HG03159 (cell line): Measurements from ENCODE around the gene ERN2.

Experiments used
- ATAC-seq: cut with Tn5 transposase; IDR thresholded peaks from one replicate; pipeline ENCODE4 v1.9.1; 2021; ENCODE audit warnings: mild to moderate bottlenecking, moderate library complexity; ENCODE audit not compliant: unreplicated experiment

ERN2 gene

DNA sequence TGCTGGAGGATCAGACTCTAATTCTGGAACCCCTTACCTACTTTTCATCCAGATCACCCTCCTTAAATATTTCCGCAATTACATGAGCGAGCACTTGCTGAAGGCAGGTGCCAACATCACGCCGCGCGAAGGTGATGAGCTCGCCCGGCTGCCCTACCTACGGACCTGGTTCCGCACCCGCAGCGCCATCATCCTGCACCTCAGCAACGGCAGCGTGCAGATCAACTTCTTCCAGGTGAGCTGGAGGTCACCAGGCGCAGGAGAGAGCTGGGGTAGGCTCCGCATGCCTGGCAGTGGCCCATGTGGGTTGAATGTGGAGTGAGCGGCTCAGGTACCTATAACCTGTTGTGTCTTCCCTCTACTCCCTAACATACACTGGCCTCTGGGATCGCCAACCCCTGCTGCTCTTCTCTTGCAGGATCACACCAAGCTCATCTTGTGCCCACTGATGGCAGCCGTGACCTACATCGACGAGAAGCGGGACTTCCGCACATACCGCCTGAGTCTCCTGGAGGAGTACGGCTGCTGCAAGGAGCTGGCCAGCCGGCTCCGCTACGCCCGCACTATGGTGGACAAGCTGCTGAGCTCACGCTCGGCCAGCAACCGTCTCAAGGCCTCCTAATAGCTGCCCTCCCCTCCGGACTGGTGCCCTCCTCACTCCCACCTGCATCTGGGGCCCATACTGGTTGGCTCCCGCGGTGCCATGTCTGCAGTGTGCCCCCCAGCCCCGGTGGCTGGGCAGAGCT is 23.4 kb downstream of the ERN2 start:
- no peak for ATAC-seq

DNA sequence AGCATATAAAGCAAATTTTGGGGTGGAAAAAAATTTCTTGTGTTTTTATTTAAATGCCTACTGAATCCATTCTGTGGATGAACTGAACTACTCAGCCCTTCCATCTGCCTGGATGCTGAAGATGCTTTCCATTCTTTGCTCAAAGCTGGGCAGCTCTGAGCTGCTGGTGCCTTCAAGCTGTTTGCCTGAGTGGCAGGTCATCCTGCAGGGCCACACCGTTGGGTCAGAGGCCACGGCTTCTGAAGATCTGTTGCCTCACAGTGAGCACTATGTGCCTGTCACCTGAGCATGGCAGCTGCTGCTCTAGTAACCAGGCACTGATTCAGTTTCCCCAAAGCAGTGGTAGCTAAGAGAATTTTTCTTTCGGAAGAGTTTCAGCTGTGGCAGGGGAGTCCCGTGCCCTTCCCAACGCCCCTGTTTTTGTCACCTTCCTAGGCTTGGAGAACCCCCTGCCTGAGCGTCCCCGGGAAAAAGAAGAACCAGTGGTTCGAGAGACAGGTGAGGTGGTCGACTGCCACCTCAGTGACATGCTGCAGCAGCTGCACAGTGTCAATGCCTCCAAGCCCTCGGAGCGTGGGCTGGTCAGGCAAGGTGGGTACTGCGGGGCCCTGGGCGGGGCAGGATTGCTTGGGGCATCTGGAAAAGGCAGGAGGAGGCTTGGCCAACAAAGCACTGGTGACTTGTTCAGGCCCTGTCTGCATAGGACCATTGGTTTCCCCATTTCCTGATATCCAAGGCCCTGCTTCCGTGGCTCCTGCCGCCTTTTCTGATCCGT is 25.8 kb downstream of the ERN2 start:
- ATAC-seq = no peak

DNA sequence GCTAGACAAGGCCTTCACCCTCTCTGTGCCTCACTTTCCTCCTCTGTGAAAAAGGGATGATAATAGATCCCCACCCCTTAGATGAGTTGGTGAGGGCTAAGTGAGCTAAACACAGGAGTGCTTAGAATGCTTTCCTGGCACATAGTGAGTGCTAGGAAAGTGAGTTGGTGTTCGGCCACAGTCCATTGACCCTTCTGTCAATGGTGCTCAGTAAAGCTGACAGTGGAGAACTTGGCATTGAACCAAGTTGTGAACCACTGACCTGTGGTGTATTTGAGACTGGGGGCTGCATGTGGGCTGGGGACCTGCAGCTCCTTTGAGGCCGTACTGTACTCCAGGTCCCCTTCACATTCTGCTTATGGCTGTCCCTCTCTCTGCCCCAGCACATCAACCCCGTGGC is 29.5 kb downstream of the ERN2 start:
- ATAC-seq = no peak

DNA sequence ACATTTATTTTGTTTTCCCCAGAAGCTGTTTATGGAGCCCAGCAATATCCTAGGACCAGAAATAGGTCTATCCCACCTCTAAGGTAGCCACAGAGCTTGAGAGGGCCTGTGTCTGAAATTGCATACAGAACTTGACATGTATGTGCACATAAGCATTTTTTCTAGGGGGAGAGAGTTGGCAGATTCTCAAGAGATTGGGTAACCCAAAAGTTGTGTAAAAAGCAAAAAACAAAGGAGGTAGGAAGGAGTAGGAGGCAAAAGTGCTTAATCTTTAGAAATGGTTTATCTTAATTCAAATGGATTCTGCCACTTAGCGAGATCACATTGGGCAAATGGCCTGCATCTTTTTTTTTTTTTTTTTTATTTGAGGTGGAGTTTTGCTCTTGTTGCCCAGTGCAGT is 30.8 kb downstream of the ERN2 start:
- no peak for ATAC-seq

DNA sequence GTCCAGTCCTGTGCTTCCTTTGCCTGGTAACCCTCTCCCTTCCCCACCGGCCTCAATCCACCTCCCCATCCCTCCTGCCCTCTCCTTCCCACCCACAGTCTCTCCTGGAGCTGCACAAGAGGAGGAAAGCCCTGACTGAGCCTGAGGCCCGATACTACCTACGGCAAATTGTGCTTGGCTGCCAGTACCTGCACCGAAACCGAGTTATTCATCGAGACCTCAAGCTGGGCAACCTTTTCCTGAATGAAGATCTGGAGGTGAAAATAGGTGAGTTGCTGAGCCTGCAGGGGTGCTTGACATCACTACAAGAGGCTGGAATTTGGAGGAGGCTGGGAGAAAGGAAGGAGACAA is 33.1 kb downstream of the ERN2 start:
- ATAC-seq = no peak

DNA sequence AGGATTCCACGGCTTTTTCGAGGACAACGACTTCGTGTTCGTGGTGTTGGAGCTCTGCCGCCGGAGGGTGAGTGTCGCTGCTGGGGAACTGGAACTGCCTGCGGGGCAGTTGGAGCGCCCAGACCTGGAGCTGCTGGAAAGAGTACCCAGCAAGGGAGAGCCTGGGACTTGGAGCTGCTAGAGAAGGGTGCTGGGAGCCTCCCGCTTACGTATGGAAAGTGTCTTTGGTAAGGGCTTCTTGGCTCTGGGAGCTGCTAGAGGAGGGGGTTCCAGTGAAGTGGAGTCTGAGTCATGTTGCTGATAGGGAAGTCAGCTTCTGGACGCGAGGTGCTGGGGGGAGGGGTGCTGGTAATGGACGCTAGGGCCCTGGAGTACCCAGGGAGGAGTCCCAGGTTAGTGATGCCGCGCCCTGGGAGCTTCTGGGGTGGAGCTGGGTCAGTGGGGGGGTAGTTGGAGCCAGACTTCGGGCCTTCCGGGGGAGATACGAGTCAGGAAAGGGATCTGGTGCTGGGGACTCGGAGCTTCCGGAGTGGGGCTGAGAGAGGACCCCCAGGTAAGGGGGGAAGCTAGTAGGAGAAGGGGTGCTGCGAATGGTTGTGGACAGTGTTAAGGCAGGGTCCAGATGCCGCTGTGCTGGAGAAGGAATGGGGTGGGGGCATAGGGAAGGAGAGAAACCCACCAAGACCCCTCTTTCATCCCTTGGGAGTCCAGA is 33.6 kb downstream of the ERN2 start:
- ATAC-seq = peak; percentile 27

DNA sequence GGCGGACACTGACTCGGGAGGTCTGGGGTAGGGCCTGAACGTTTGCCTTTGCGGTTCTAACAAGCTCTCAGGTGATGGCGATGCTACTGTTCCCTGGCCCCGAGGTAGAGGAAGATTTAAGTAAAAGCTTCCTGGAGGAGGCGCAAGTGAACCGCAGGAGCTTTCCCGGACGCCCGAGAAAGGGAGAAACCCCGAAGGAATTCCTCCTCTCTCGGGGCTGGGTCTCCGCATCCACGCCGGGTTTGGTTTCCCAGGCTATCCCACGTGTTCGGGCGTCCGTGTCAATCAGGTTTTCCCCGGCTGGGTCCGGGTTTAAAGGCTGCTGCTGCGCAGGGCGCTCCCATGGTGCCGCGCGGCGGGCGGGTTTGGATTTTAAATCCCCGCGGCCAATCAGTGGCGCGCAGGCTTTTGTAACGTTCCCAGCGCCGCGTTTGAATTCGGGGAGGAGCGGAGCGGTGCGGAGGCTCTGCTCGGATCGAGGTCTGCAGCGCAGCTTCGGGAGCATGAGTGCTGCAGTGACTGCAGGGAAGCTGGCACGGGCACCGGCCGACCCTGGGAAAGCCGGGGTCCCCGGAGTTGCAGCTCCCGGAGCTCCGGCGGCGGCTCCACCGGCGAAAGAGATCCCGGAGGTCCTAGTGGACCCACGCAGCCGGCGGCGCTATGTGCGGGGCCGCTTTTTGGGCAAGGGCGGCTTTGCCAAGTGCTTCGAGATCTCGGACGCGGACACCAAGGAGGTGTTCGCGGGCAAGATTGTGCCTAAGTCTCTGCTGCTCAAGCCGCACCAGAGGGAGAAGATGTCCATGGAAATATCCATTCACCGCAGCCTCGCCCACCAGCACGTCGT is 34.4 kb downstream of the ERN2 start, which contains the start of gene PLK1:
Gene PLK1, plus strand, starts transcription at position 460 of the 844 bp plus-strand sequence. Its CDS starts 44 bp downstream, at position 504.
- ATAC-seq = peak; percentile 76

DNA sequence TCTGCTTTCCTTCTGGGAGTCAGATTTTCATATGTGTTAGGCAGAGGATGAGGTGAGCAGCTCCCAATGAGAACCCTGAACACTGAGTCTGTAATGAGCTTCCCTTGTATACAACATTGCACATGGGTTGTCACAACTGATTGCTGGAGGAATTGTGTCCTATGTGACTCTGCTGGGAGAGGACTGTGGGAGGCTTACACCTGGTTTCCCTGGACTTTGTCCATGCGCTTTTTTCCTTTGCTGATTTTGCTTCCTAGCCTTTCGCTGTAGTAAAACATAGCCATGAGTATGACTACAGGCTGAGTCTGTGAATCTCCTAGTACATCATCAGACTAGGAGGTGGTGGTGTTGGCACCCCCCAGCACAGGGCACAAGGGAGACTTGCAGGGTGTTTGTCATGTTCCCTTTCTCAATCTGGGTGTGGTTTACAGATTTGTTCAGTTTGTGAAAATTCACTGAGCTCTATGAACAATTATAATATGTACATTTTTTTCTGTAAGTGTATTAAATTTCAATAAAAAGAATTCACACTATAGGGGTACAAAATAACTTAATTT is 36.0 kb downstream of the ERN2 start:
- ATAC-seq = no peak

DNA sequence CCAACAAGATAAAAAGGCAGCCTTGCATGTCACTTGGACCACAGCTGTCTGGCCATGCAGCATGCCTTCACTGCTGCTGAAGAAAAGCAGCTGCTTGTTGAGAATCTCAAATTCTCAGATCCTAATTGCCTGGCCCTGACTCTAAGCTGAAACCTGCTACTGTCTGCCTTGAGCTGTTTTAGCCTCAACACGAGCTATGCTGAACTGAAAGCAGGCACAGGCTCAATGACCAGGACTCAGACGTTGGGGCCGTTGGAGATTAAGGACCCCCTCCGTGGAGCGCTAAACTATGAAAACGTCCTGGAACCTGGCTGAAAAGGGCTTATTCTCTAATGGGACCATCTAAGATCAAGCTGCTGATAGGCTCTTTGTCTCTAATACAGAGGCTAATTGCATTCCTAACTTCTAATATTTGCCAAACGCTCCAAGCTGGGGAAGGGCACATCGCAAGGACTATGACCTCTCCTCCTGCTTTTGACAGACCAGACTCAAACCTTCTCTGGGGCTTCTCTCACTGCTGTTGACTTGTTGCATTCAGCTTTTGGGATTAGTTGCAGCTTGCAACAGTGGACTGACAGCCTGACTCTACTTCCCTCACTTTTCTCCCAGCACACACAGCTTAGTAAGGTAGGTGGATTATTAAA is 38.9 kb downstream of the ERN2 start:
- ATAC-seq = no peak

DNA sequence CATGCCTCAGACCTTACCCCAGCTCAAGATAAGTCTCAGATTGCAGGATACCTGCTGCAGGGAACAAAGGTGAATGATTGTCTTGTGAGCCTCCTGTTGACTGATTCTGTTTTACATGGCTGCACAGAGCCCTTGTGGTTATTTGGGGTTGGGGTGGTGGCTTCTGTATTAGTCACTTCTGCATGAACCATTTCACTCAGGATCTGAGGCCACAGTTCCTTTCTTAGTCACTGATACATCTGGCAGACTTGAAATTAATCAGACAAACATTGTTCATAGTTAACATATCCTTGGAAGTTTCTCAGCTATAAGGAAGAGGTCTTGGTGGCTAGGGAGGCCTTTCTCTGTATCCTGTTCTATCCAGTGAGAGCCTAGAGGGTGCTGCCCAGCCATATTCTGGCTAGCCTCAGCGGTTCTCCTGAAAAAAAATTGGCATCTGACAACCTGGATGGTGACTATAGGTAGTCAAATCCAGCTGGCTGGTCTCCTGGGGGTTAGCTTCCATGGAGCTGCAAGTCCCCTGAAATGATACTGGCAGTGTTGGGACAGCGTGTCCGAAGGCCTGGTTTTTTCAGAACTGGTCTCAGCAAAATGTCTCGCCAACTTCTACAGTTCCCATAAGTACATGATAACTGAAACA is 42.8 kb downstream of the ERN2 start:
- ATAC-seq = peak; percentile 95

DNA sequence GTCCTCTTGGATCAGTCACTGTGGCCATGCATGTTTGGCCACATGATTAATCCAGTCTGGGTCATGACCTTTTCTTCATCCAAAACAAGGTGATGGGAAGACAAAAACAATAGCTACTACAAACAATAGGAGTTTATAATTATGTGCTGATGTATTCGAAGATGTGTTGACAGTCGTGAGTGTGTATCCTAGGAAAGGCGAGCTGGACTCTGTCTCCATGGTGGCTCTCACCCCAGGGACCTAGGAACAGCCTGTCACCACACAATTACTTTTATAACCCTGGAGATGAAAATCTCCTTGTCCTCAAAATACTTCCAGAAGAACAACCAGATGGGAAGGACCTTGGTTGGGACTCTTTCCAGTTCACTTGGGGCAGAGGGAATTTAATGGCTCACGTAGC is 44.1 kb downstream of the ERN2 start:
- ATAC-seq = no peak

DNA sequence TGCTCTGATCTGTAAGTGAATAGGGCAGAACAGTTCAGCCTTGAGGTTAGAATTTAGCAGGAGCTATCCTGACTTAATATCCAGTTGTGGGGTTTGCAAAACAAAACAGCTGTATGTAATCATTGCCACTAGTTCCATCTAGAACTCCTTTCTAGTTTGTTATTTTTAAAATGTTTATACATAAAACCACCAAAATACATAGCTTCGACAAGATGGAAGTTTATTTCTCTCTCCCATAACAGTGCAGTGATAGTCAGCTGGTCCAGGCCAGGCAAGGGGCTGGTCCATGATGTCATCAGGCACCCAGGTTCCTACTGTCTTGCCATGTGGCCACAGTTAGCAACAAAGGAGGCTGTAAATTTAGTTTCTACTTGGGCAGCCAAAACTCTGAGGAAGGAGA is 44.8 kb downstream of the ERN2 start:
- no peak for ATAC-seq

DNA sequence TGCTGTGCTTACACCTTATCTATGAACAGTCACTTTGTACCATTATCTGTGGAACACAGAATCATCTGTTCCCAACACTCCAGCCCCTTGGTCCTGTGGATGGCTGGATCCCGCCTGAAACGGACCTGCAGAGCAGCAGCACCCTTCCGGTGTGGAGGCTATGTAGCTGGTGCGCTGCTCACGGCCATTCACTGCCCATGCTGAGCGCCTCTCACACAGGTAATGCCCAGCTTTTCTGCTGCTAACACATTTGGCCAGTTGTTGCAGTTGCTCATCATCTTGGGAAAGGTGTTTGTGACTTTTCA is 45.7 kb downstream of the ERN2 start:
- ATAC-seq = no peak

DNA sequence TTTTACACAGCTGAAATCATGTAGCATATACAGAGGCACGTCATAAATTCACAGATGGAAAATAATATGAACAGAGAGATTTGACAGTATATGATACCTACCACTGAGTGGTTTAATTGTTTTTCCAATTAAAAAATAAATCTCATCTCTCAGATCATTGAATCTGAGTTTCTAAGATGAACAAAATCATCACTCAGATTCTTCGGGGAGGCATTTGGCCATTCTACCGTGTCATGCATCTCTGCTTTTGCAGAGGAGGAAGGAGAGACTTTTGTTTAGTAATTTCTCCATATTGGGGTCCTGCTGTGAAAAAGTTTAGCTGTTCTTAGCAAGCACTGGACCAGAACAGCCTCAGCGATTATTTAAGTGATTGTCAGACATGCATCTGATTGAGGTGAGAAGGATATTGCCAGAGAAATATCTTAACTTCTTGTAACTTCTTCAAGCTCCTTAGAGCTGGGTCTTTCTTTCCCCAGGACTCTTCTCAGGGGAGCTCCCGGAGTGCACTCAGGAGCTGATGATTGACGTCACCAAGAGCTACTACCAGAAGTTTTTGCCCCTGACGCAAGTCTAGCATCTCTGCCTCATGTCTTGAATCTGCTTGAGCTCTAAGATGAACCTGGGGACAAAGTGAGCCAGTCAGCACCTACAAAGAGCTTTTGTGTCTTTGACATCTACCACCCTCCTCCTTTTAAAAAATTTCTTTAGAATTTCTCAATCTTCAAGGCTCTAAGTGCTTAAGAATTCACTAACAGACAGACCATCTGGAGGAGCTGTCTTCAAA is 46.3 kb downstream of the ERN2 start:
- ATAC-seq = no peak

DNA sequence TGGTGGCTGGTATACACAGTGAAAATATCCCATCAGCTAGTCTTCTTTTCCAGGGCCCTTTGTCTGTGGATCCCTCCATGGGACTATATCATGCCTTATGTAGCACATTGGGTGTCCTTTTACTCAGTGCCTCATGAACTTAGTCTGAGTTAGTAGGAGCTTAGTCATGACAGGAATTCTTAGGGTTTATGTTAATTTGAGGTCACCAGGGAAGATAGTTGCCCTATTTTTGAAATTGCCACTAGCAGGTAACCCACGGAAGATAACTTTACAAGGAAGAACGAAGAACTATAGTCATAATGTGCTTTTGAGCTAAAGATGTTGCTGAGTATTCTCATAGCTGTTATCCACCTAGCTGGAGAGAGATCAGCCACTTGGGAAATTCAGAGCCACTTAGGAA is 49.1 kb downstream of the ERN2 start:
- no peak for ATAC-seq

DNA sequence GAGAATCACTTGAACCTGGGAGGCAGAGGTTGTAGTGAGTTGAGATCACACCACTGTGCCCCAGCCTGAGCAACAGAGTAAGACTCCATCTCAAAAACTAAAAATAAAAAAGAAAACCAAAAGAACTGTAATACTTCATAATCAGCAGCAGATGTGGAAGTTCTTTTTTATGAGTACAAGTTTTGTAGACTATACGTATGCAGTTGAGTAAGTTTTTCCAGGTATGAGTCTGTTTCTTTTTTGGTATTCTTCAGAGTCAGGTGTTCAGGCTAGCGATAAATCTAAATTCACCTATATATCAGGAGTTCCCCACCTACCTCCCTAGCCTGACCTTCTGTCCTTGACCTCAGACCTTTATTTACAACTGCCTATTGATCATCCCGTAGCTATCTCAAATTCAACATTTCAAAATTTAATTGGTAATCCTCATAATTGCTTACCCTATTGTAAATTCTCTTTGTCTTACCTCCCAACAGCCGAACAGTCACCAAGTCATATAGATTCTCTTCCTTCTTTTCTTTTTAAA is 61.0 kb downstream of the ERN2 start:
- ATAC-seq = peak; percentile 53

DNA sequence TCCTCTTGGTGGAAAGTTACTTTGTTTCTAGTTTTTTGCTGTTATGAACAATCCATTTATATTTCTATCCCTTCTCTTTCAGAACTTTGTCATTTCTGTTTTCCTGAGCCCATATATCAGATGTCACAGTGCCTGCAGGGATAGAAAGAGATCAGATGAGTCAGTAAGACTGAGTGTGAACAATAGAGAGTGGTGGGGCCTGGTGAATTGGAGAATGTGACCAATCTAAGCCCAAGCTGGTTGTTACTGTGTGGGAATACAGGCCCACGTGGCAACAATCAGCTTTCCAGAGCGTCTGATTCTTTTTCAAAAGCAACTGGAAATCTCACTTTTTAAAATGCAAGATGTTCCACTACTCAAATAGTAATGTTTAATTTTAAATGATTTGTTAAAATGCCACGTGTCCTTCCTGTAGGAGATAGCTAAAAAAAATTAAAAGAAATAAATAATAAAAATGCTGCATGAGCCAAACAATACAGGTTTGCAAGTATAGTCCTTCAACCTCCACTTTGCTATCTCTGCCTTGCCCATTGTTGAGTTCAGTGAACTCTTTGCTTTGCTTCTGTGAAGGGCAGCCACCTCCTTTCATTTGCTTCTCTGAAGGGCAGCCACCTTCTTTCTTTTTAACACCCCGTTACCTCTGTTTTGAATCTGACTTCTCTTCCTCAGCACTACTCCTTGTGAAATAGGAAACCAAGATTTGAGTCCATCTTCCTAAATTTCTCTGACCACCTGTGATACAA is 62.2 kb downstream of the ERN2 start:
- no peak for ATAC-seq

DNA sequence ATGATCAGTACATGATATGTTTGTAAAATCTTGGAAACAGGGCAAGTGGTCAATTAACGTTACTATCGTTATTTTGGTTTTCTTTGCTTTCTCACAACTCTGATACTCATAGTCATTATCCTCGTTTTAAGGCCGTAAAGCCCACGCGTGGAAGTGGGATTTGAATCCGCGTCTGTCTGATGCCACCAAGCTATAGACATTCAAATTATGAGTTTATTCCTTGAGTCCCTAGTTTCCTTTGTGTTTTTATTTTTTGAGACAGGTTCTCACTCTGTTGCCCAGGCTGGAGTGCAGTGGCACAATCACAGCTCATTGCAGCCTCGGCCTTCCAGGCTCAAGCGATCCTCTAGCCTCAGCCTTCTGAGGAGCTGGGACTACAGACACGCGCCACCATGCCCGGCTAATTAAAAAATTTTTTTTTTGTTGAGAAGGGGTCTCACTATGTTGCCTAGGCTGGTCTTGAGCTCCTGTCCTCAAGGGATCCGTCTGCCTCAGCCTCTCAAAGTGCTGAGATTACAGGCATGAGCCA is 70.7 kb downstream of the ERN2 start:
- ATAC-seq = no peak
